Panc1 (cell line): Measurements from ENCODE around the gene NUBP2. TPM values are rescaled to one million over a fixed set of nuclear protein-coding genes. Genes with fewer than 3 reads are reported as not detected.

ENCODE experiments used
- ATAC-seq: fragments of 200-7000 bp; cut with Tn5 transposase; 2 replicates; pipeline ENCODE4 v1.9.1; 2020; ENCODE audit warnings: mild to moderate bottlenecking, moderate library complexity
- BruUV-seq: library from RNA; stranded (reverse); fragments of 400-500 nt; replicated peaks from 2 replicates; lab custom pipeline; 2021; lab: Mats Ljungman, UMichigan
- CTCF ChIA-PET: fragments of 300-600 bp; sonication (Branson Sonifier 250); formaldehyde crosslinking; loops from one replicate; lab custom pipeline; 2022; ENCODE audit warnings: antibody characterized with exemption; lab: Charles Lee
- POLR2A ChIA-PET: fragments of 300-600 bp; sonication (Branson Sonifier 250); formaldehyde crosslinking; loops from one replicate; lab custom pipeline; 2022; ENCODE audit warnings: antibody characterized with exemption; lab: Charles Lee
- DNase-seq: peaks from one replicate; pipeline ENCODE4 v3.0.0-alpha.2; 2010; ENCODE audit warnings: low read depth, low spot score
- H3K27ac ChIP-seq: 2 replicates; pipeline ENCODE4 v1.5.1; 2011; ENCODE audit warnings: mild to moderate bottlenecking, low read length, inconsistent platforms
- H3K27me3 ChIP-seq: fragments of 200-500 bp; sonication (Bioruptor generic); 2 replicates; pipeline ENCODE4 v1.6.0; 2014; ENCODE audit warnings: low read length, inconsistent platforms; ENCODE audit not compliant: control insufficient read depth, insufficient read depth
- H3K36me3 ChIP-seq: fragments of 200-500 bp; sonication (Bioruptor generic); 2 replicates; pipeline ENCODE4 v1.5.1; 2014; ENCODE audit warnings: inconsistent platforms, mild to moderate bottlenecking, low read length, moderate library complexity; ENCODE audit not compliant: control insufficient read depth, insufficient read depth
- H3K4me1 ChIP-seq: 2 replicates; pipeline ENCODE4 v1.5.1; 2011; ENCODE audit warnings: inconsistent platforms, mild to moderate bottlenecking, low read length, moderate library complexity; ENCODE audit not compliant: control insufficient read depth, insufficient read depth
- H3K4me3 ChIP-seq, 2 experiments: 2 replicates each; pipeline ENCODE4 v1.5.1; 2011 to 2012; ENCODE audit warnings: low read depth in 2 of 2, low read length in 2 of 2, mild to moderate bottlenecking in 2 of 2, inconsistent platforms in 1 of 2, moderate library complexity in 1 of 2
- H3K9me3 ChIP-seq: fragments of 200-500 bp; sonication (Bioruptor generic); 2 replicates; pipeline ENCODE4 v1.5.1; 2014; ENCODE audit warnings: low read depth, mild to moderate bottlenecking, inconsistent platforms, low read length, moderate library complexity; ENCODE audit not compliant: control insufficient read depth, insufficient read depth
- POLR2AphosphoS5 ChIP-seq: IDR thresholded peaks from 2 replicates; pipeline ENCODE4 v1.6.1; 2012; ENCODE audit warnings: mild to moderate bottlenecking, low read depth, low read length, moderate library complexity
- SIN3A ChIP-seq: IDR thresholded peaks from 2 replicates; pipeline ENCODE4 v1.6.1; 2012; ENCODE audit warnings: low read depth, mild to moderate bottlenecking, low read length, moderate library complexity, borderline replicate concordance; ENCODE audit not compliant: insufficient read depth
- TCF7L2 ChIP-seq: IDR thresholded peaks from 2 replicates; pipeline ENCODE4 v1.6.1; 2011; ENCODE audit warnings: mild to moderate bottlenecking, low read depth, low read length, inconsistent platforms
- in situ Hi-C: cut with HindIII; loops from 2 replicates; pipeline ENCODE4 v1.10.0; 2016; ENCODE audit warnings: low sequenced_read_pairs, low pct_unique_long_range_greater_than_20kb
- intact Hi-C: fragments of 100-400 bp; cut with micrococcal nuclease; formaldehyde crosslinking; loops from one replicate; pipeline ENCODE4 v1.10.0; 2022; ENCODE audit not compliant: unreplicated experiment
- total RNA-seq: library from RNA; stranded (reverse); gene quantifications from one replicate; pipeline ENCODE4 v1.2.1, GENCODE V29; 2021; ENCODE audit not compliant: unreplicated experiment
- TF ChIP-seq, protein P1 (sequence below), 2 experiments: IDR thresholded peaks; 2 replicates each; pipeline ENCODE4 v1.6.1; 2011 to 2012; ENCODE audit warnings: low read depth in 2 of 2, control low read depth in 1 of 2, low read length in 1 of 2, mild to moderate bottlenecking in 1 of 2, moderate library complexity in 1 of 2; ENCODE audit not compliant: insufficient read depth in 1 of 2
- TF ChIP-seq, protein P2 (sequence below): fragments of 450-650 bp; IDR thresholded peaks from 2 replicates; pipeline ENCODE4 v1.5.1; 2017; ENCODE audit warnings: mild to moderate bottlenecking

NUBP2 gene
- total RNA-seq, 1 experiment from 2014 or later = 85.8 TPM

DNA sequence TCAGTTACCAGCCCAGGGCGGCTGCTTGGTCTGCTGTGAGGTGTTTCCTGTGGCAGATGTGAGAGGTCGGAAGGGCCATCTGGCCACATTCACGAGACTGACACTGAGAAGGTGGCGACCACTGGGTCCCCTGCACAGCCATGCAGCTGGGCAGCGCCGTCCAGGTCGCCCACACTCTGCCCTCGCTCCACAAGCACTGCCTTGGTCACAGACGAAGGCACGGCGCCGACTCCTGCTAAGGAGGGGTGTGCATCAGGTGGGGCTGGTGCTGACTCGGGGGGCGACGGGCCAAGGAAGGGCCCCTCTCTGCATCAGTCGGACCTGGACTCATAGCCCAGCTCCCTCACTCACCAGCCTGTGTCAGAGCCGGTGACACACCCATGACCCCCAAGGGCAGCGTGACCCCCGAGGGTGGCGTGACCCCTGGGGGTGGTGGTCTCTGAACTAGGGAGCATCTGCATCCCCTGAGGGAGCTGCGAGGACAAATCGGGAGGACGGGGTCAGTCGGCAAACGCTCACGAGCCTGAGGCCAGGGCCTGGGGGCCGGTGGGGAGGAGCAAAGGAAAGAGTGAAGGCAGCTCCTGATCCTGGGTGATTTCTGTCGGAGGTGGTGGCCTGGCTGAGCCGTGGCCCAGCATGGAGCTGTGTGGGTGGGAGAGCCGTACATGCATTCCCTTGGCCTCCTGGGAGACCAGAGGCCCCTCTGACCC is 41.8 kb upstream of the NUBP2 start:
- H3K27me3 ChIP-seq = no peaks in the 10 kb centered on the region
- no peak overlapping the region for H3K27ac ChIP-seq
- CTCF ChIA-PET = no interaction called here
- no peaks in the 10 kb centered on the region; the same call in 1 of the 2 replicates for H3K36me3 ChIP-seq
- BruUV-seq = no TSS peak
- intact Hi-C loops = no loop called here
- in situ Hi-C loops = no loop called here
- no peak overlapping the region for H3K4me3 ChIP-seq
- H3K4me1 ChIP-seq = no peaks in the 10 kb centered on the region
- no peak for ATAC-seq
- no peaks in the 10 kb centered on the region for H3K9me3 ChIP-seq
- POLR2A ChIA-PET = no interaction called here
- no peak for DNase-seq
- TF ChIP-seq, protein P1, sequence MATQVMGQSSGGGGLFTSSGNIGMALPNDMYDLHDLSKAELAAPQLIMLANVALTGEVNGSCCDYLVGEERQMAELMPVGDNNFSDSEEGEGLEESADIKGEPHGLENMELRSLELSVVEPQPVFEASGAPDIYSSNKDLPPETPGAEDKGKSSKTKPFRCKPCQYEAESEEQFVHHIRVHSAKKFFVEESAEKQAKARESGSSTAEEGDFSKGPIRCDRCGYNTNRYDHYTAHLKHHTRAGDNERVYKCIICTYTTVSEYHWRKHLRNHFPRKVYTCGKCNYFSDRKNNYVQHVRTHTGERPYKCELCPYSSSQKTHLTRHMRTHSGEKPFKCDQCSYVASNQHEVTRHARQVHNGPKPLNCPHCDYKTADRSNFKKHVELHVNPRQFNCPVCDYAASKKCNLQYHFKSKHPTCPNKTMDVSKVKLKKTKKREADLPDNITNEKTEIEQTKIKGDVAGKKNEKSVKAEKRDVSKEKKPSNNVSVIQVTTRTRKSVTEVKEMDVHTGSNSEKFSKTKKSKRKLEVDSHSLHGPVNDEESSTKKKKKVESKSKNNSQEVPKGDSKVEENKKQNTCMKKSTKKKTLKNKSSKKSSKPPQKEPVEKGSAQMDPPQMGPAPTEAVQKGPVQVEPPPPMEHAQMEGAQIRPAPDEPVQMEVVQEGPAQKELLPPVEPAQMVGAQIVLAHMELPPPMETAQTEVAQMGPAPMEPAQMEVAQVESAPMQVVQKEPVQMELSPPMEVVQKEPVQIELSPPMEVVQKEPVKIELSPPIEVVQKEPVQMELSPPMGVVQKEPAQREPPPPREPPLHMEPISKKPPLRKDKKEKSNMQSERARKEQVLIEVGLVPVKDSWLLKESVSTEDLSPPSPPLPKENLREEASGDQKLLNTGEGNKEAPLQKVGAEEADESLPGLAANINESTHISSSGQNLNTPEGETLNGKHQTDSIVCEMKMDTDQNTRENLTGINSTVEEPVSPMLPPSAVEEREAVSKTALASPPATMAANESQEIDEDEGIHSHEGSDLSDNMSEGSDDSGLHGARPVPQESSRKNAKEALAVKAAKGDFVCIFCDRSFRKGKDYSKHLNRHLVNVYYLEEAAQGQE (IDR thresholded peaks at IDR 0.05; ENCODE audit: insufficient read depth in 1 of 2, low read depth in 2 of 2, low read length in 1 of 2) = no peak
- no peak for TF ChIP-seq POLR2AphosphoS5
- no peak for TF ChIP-seq SIN3A
- TF ChIP-seq, protein P2, sequence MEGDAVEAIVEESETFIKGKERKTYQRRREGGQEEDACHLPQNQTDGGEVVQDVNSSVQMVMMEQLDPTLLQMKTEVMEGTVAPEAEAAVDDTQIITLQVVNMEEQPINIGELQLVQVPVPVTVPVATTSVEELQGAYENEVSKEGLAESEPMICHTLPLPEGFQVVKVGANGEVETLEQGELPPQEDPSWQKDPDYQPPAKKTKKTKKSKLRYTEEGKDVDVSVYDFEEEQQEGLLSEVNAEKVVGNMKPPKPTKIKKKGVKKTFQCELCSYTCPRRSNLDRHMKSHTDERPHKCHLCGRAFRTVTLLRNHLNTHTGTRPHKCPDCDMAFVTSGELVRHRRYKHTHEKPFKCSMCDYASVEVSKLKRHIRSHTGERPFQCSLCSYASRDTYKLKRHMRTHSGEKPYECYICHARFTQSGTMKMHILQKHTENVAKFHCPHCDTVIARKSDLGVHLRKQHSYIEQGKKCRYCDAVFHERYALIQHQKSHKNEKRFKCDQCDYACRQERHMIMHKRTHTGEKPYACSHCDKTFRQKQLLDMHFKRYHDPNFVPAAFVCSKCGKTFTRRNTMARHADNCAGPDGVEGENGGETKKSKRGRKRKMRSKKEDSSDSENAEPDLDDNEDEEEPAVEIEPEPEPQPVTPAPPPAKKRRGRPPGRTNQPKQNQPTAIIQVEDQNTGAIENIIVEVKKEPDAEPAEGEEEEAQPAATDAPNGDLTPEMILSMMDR = no peak
- no peak for TF ChIP-seq TCF7L2

DNA sequence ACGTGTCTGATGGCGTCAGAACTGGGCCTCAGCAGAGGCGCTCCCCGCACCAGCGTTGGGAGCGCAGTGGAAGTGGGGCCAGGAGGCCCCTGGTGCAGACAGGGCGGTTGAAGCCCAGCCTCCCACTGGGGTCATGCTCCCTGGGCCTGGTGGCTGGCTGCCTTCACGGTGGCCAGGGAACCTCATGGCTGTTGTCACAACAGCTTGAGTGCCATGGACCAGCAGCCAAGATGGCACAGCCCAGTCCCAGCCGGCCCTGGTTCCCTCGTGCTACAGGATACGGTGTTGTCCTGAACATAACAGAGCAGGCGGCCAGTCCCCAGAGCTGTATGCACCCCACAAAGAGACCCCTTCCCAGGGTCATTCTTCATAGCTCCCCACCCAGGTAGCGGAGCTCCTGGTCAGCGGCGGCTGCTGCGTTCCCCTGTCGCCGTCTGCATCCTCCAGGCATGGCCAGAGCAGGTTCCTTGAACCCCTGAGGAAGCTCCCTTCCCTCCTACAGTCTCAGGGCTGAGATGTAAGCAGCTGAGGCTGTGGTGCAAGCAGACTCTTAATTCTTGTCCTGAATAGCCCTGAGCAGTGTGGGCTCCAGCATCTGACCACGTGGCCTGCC is 41.1 kb upstream of the NUBP2 start:
- in situ Hi-C loops = no loop called here
- CTCF ChIA-PET = no interaction called here
- no peaks in the 10 kb centered on the region for H3K27me3 ChIP-seq
- H3K27ac ChIP-seq = no peak overlapping the region
- H3K4me1 ChIP-seq = no peaks in the 10 kb centered on the region
- POLR2A ChIA-PET = no interaction called here
- no TSS peak for BruUV-seq
- no peak for ATAC-seq
- no peaks in the 10 kb centered on the region; the same call in 1 of the 2 replicates for H3K36me3 ChIP-seq
- intact Hi-C loops = no loop called here
- no peak overlapping the region for H3K4me3 ChIP-seq
- TF ChIP-seq, protein P2 = no peak
- TF ChIP-seq POLR2AphosphoS5 = no peak
- TF ChIP-seq, protein P1 (IDR thresholded peaks at IDR 0.05; ENCODE audit: insufficient read depth in 1 of 2, low read depth in 2 of 2, low read length in 1 of 2) = no peak
- TF ChIP-seq SIN3A = no peak
- TF ChIP-seq TCF7L2 = no peak
- H3K9me3 ChIP-seq = no peaks in the 10 kb centered on the region
- DNase-seq = no peak
